SH-SY5Y (cell line): ENCODE results near the gene SGSM1.

ENCODE experiments used
- GATA2 ChIP-seq: IDR thresholded peaks from 2 replicates; pipeline ENCODE4 v1.6.1; 2011; ENCODE audit warnings: mild to moderate bottlenecking, low read depth, low read length
- GATA3 ChIP-seq: IDR thresholded peaks from 2 replicates; pipeline ENCODE4 v1.6.1; 2011; ENCODE audit warnings: low read depth, mild to moderate bottlenecking, low read length, moderate library complexity

Gene SGSM1

GRCh38 chr22:24928322-24928721 is 122.3 kb downstream of the SGSM1 start:
- TF ChIP-seq GATA3 (no peak), GATA2 (no peak)

- TF ChIP-seq GATA3 (no peak), GATA2 (no peak)
Measured at GRCh38 chr22:24930678-24931077, 124.7 kb downstream of the SGSM1 start.

GRCh38 chr22:24935771-24936483 is 129.9 kb downstream of the SGSM1 start:
- TF ChIP-seq GATA3 (no peak), GATA2 (no peak)

GRCh38 chr22:24937114-24937513 is 131.1 kb downstream of the SGSM1 start:
- TF ChIP-seq GATA3, result no peak
- no peak for TF ChIP-seq GATA2

GRCh38 chr22:24938741-24939341 is 132.8 kb downstream of the SGSM1 start:
- TF ChIP-seq GATA3 (peak; percentile 52), GATA2 (peak; percentile 89)

GRCh38 chr22:24942301-24942700 is 136.3 kb downstream of the SGSM1 start:
- TF ChIP-seq GATA3 (no peak), GATA2 (no peak)

- TF ChIP-seq GATA2 (no peak), GATA3 (no peak)
Measured at GRCh38 chr22:24944217-24944937, 138.4 kb downstream of the SGSM1 start.

GRCh38 chr22:24945430-24945829 is 139.4 kb downstream of the SGSM1 start:
- TF ChIP-seq GATA2, result no peak

- TF ChIP-seq GATA3 (no peak), GATA2 (no peak)
Measured at GRCh38 chr22:24947383-24947782, 141.4 kb downstream of the SGSM1 start.

- TF ChIP-seq GATA2, result no peak
- TF ChIP-seq GATA3, result no peak
Measured at GRCh38 chr22:24947881-24948280, 141.9 kb downstream of the SGSM1 start.

GRCh38 chr22:24948356-24949202 is 142.6 kb downstream of the SGSM1 start:
- no peak for TF ChIP-seq GATA3
- TF ChIP-seq GATA2, result no peak

GRCh38 chr22:24950272-24950902 is 144.4 kb downstream of the SGSM1 start:
- TF ChIP-seq GATA2, result no peak
- no peak for TF ChIP-seq GATA3

- TF ChIP-seq GATA2 (no peak), GATA3 (no peak)
Measured at GRCh38 chr22:24951942-24952836, 146.2 kb downstream of the SGSM1 start, which contains the start of gene KIAA1671. KIAA1671 (plus strand) TSS chr22:24952716; CDS start chr22:25028000, 75,284 bp downstream.
